Caco-2 (cell line): ENCODE measurements around the gene LARP6. TPM values are rescaled to one million over a fixed set of nuclear protein-coding genes. Genes with fewer than 3 reads are reported as not detected.

Experiments
- BruUV-seq: library from RNA; stranded (reverse); fragments of 400-500 nt; replicated peaks from 2 replicates; lab custom pipeline; 2021; lab: Mats Ljungman, UMichigan
- CTCF ChIA-PET: fragments of 300-600 bp; sonication (Branson Sonifier 250); formaldehyde crosslinking; loops from one replicate; lab custom pipeline; 2022; ENCODE audit warnings: antibody characterized with exemption; lab: Charles Lee
- POLR2A ChIA-PET: fragments of 300-600 bp; sonication (Branson Sonifier 250); formaldehyde crosslinking; loops from one replicate; lab custom pipeline; 2022; ENCODE audit warnings: antibody characterized with exemption; lab: Charles Lee
- DNase-seq, 2 experiments: peaks; one replicate each; pipeline versions ENCODE4 v3.0.0 to v3.0.0-alpha.2; 2020 to 2022
- H3K27me3 ChIP-seq: replicated peaks from 2 replicates; pipeline ENCODE4 v1.6.0; 2011; ENCODE audit warnings: low read length; ENCODE audit not compliant: control insufficient read depth, insufficient read depth
- H3K36me3 ChIP-seq: 2 replicates; pipeline ENCODE4 v1.5.1; 2011; ENCODE audit warnings: low read length; ENCODE audit not compliant: control insufficient read depth, insufficient read depth
- H3K4me1 ChIP-seq: fragments of 250-450 bp; sonication (Bioruptor Pico); 2 replicates; pipeline ENCODE4 v1.5.1; 2020; ENCODE audit warnings: mild to moderate bottlenecking
- H3K4me3 ChIP-seq: 2 replicates; pipeline ENCODE4 v1.5.1; 2011; ENCODE audit warnings: low read depth, mild to moderate bottlenecking, control low read depth, low read length
- H3K9me3 ChIP-seq: fragments of 250-450 bp; sonication (Bioruptor Pico); 2 replicates; pipeline ENCODE4 v1.5.1; 2020; ENCODE audit warnings: mild to moderate bottlenecking, moderate library complexity
- H3K27ac Mint-ChIP-seq: one replicate; pipeline ENCODE4 v1.8.0; 2022; ENCODE audit warnings: mixed read lengths; ENCODE audit not compliant: unreplicated experiment
- H3K27me3 Mint-ChIP-seq: one replicate; pipeline ENCODE4 v1.8.0; 2022; ENCODE audit warnings: mixed read lengths; ENCODE audit not compliant: insufficient read depth, unreplicated experiment
- H3K36me3 Mint-ChIP-seq: one replicate; pipeline ENCODE4 v1.8.0; 2022; ENCODE audit warnings: mild to moderate bottlenecking, mixed read lengths; ENCODE audit not compliant: insufficient read depth, unreplicated experiment
- H3K4me1 Mint-ChIP-seq: one replicate; pipeline ENCODE4 v1.8.0; 2022; ENCODE audit warnings: low read depth, mixed read lengths; ENCODE audit not compliant: unreplicated experiment
- H3K4me3 Mint-ChIP-seq: one replicate; pipeline ENCODE4 v1.8.0; 2022; ENCODE audit warnings: mild to moderate bottlenecking, moderate library complexity, mixed read lengths; ENCODE audit not compliant: unreplicated experiment
- H3K9me3 Mint-ChIP-seq: one replicate; pipeline ENCODE4 v1.8.0; 2022; ENCODE audit warnings: mixed read lengths; ENCODE audit not compliant: unreplicated experiment
- intact Hi-C: fragments of 100-400 bp; cut with micrococcal nuclease; formaldehyde crosslinking; loops from one replicate; pipeline ENCODE4 v1.10.0; 2022; ENCODE audit not compliant: unreplicated experiment
- total RNA-seq: library from RNA; stranded (reverse); gene quantifications from 2 replicates; pipeline ENCODE4 v1.2.3, GENCODE V29; 2022
- TF ChIP-seq, protein P1 (sequence below), 2 experiments: fragments of 200-600 bp in 1 of 2; IDR thresholded peaks; 1 replicate in 1 of 2; 2 replicates in 1 of 2; pipeline versions ENCODE4 v1.5.1 to v1.8.0; 2011 to 2022; ENCODE audit warnings: antibody characterized with exemption in 1 of 2, control low read depth in 1 of 2, inconsistent platforms in 1 of 2, low read depth in 1 of 2, low read length in 1 of 2, mild to moderate bottlenecking in 1 of 2, moderate library complexity in 1 of 2; ENCODE audit not compliant: insufficient read depth in 1 of 2, severe bottlenecking in 1 of 2, unreplicated experiment in 1 of 2

The LARP6 gene
- total RNA-seq, 1 experiment from 2014 or later: 19.7 TPM

DNA sequence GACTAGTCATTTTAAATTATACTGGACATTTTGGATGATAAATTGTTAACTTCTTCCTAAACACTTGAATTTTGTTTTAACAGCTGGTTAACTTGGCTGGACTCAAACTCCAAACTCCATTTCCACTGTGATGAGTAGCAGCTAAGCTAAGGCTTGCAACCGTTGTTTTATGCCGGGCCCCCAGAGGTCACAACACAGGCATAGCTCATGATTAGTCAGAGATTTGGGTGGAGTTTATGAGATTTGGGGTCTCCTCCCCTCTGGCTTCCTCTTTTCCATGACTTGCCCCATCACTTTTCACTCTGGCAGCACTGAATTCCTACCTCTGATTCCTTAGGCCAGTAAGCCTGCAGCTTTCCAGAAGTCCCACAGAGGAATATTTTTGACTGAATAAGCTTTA is 25.4 kb upstream of the LARP6 start:
- Mint-ChIP-seq H3K9me3 (no peaks in the 10 kb centered on the region), H3K36me3 (no peaks in the 10 kb centered on the region), H3K27me3 (peaks cover 2% of the 10 kb centered on the region), H3K4me3 (no peak overlapping the region), H3K4me1 (peaks cover 11% of the 10 kb centered on the region), H3K27ac (no peak overlapping the region)
- POLR2A ChIA-PET: no interaction called here
- Histone ChIP-seq H3K4me1 (peaks cover 6% of the 10 kb centered on the region), H3K36me3 (no peaks in the 10 kb centered on the region), H3K27me3 (no peaks in the 10 kb centered on the region), H3K4me3 (no peak overlapping the region), H3K9me3 (no peaks in the 10 kb centered on the region)
- TF ChIP-seq, protein P1, sequence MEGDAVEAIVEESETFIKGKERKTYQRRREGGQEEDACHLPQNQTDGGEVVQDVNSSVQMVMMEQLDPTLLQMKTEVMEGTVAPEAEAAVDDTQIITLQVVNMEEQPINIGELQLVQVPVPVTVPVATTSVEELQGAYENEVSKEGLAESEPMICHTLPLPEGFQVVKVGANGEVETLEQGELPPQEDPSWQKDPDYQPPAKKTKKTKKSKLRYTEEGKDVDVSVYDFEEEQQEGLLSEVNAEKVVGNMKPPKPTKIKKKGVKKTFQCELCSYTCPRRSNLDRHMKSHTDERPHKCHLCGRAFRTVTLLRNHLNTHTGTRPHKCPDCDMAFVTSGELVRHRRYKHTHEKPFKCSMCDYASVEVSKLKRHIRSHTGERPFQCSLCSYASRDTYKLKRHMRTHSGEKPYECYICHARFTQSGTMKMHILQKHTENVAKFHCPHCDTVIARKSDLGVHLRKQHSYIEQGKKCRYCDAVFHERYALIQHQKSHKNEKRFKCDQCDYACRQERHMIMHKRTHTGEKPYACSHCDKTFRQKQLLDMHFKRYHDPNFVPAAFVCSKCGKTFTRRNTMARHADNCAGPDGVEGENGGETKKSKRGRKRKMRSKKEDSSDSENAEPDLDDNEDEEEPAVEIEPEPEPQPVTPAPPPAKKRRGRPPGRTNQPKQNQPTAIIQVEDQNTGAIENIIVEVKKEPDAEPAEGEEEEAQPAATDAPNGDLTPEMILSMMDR (IDR thresholded peaks at IDR 0.05; ENCODE audit: insufficient read depth in 1 of 2, low read depth in 1 of 2, low read length in 1 of 2, severe bottlenecking in 1 of 2, unreplicated experiment in 1 of 2): no peak
- CTCF ChIA-PET: no interaction called here
- no TSS peak for BruUV-seq
- DNase-seq: no peak
- intact Hi-C loops: no loop called here

DNA sequence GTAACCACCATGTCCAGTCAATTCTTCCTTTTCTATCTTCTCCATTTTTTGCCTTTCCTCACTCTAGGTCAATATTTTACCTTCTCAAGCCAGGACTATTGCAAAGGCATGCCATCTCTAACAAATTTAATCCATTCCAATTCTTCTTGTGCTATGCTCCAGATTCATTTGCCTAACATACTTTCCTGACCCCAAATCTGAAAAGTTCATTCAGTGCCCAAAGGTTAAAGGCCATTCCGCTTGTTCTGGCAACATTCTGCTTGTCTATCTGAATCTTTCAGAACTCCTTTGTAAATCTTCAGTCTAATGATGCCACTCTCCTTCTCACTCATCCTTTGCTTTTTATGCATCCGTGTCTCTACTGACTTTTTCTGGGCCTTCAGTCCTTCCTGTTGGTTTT is 22.7 kb upstream of the LARP6 start:
- Histone ChIP-seq H3K4me3 (no peak overlapping the region), H3K36me3 (no peaks in the 10 kb centered on the region), H3K9me3 (no peaks in the 10 kb centered on the region), H3K27me3 (no peaks in the 10 kb centered on the region), H3K4me1 (peaks cover 13% of the 10 kb centered on the region)
- no TSS peak for BruUV-seq
- intact Hi-C loops: no loop called here
- Mint-ChIP-seq H3K9me3 (no peaks in the 10 kb centered on the region), H3K4me3 (no peak overlapping the region), H3K27me3 (peaks cover 2% of the 10 kb centered on the region), H3K4me1 (peaks cover 17% of the 10 kb centered on the region), H3K27ac (no peak overlapping the region), H3K36me3 (no peaks in the 10 kb centered on the region)
- TF ChIP-seq, protein P1 (IDR thresholded peaks at IDR 0.05; ENCODE audit: insufficient read depth in 1 of 2, low read depth in 1 of 2, low read length in 1 of 2, severe bottlenecking in 1 of 2, unreplicated experiment in 1 of 2): no peak
- ChIA-PET CTCF (no interaction called here), POLR2A (no interaction called here)
- DNase-seq: no peak

DNA sequence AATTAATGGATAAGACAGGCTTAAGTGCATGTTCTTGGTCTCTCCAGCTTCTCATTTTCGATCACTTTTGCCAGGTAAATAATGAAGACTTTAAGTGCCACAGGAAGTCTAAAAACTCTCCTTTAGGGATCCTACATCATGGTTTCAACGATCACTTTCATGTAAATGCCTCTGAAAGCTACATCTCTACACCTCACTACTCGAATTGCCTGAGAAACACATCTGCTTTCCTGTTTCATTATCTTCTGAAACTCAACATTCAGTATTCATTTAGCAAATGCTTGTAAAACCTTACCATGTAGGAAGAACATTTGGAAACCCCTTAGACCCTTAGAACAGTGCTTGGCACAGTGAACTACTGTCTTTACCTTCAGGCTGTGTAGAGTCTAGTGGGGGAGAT is 22.1 kb upstream of the LARP6 start:
- TF ChIP-seq, protein P1 (IDR thresholded peaks at IDR 0.05; ENCODE audit: insufficient read depth in 1 of 2, low read depth in 1 of 2, low read length in 1 of 2, severe bottlenecking in 1 of 2, unreplicated experiment in 1 of 2): no peak
- Histone ChIP-seq H3K4me3 (no peak overlapping the region), H3K36me3 (no peaks in the 10 kb centered on the region), H3K9me3 (no peaks in the 10 kb centered on the region), H3K4me1 (peaks cover 13% of the 10 kb centered on the region), H3K27me3 (no peaks in the 10 kb centered on the region)
- H3K9me3 Mint-ChIP-seq: no peaks in the 10 kb centered on the region
- no peak overlapping the region for H3K4me3 Mint-ChIP-seq
- intact Hi-C loops: no loop called here
- peaks cover 17% of the 10 kb centered on the region for H3K4me1 Mint-ChIP-seq
- no peak for DNase-seq
- ChIA-PET CTCF (interaction anchor here (1.2 to 1.7 kb wide), 2 partner anchors 17 to 51 kb away, joined by 5 to 16 read pairs; partner anchors contain the start of genes LRRC49 and THAP10), POLR2A (no interaction called here)
- H3K27ac Mint-ChIP-seq: no peak overlapping the region
- BruUV-seq: no TSS peak
- peaks cover 2% of the 10 kb centered on the region for H3K27me3 Mint-ChIP-seq
- H3K36me3 Mint-ChIP-seq: no peaks in the 10 kb centered on the region
